ENCODE results near the gene ASIP. TPM values are rescaled to one million over a fixed set of nuclear protein-coding genes. Genes with fewer than 3 reads are reported as not detected.

Gene ASIP
- total and polyA plus RNA-seq, 2 of the 4 experiments (the other 2 are of a cell fraction), result not detected

GRCh38 chr20:34274694-34275093, 33.5 kb downstream of the ASIP start:
- POLR2A ChIA-PET (ENCODE audit: unreplicated experiment), result no interaction called here
- no peak overlapping the region for H2BK5ac ChIP-seq (ENCODE audit: low read depth, low read length, poor library complexity, severe bottlenecking)
- H3K56ac ChIP-seq (ENCODE audit: extremely low read depth, insufficient read depth, low read length), result no peak overlapping the region
- in situ Hi-C loops (cut with MboI; ENCODE audit: low sequenced_read_pairs), result loop anchor here (10.0 kb wide), 1 partner anchor 60 kb away; no protein-coding TSS in a partner anchor
- peaks cover 8% of the 10 kb centered on the region; the same call in 1 of the 2 replicates for H3K9me1 ChIP-seq (ENCODE audit: insufficient read depth, low read length)
- no peak overlapping the region for H2BK20ac ChIP-seq (ENCODE audit: low read depth, low read length)
- no peak overlapping the region for H3K14ac ChIP-seq (replicated peaks; ENCODE audit: low read depth, low read length)
- H4K8ac ChIP-seq (ENCODE audit: low read depth in 2 of 2, low read length in 2 of 2), result no peak overlapping the region
- no peak overlapping the region for H2BK15ac ChIP-seq (ENCODE audit: low read depth, low read length)
- H2AFZ ChIP-seq (replicated peaks; ENCODE audit: low read length, poor library complexity), result no peak overlapping the region
- BruUV-seq (replicated peaks), result no TSS peak
- H4K5ac ChIP-seq (ENCODE audit: low read depth, low read length), result no peak overlapping the region
- no CpG with 5 or more reads among the region's 7 CpGs for WGBS, 2 experiments (ENCODE audit: extremely low coverage in 2 of 2, insufficient read length in 1 of 2)
- H2AK9ac ChIP-seq (replicated peaks; ENCODE audit: low read depth, low read length, poor library complexity), result no peak overlapping the region
- no peak overlapping the region for H3K4ac ChIP-seq (ENCODE audit: low read depth, low read length)
- no peak overlapping the region for H3K27ac ChIP-seq (ENCODE audit: insufficient read depth, low read length)
- H3K9me3 ChIP-seq (ENCODE audit: control insufficient read depth, insufficient read depth, low read length), result no peaks in the 10 kb centered on the region
- H4K20me1 ChIP-seq (ENCODE audit: insufficient read depth, low read length), result no peaks in the 10 kb centered on the region
- DNase-seq, result no peak
- H3K4me2 ChIP-seq (ENCODE audit: low read depth, low read length), result no peak overlapping the region
- CTCF ChIA-PET, result no interaction called here
- H3K4me1 ChIP-seq (ENCODE audit: control insufficient read depth, insufficient read depth, low read length), result no peaks in the 10 kb centered on the region
- H3K18ac ChIP-seq (ENCODE audit: low read depth, low read length), result no peak overlapping the region
- no peak overlapping the region for H3K23ac ChIP-seq (ENCODE audit: low read depth, low read length)
- no peaks in the 10 kb centered on the region; a peak in 1 of 4 replicates for H3K79me1 ChIP-seq (ENCODE audit: low read depth in 1 of 2, low read length in 2 of 2)
- dilution Hi-C loops (cut with HindIII; ENCODE audit: low sequenced_read_pairs, unreplicated experiment), result no loop called here
- no peak for ATAC-seq (ENCODE audit: low read depth)
- no peak overlapping the region for H2AK5ac ChIP-seq (ENCODE audit: low read depth, low read length)
- no peak overlapping the region for H2BK120ac ChIP-seq (ENCODE audit: low read depth, low read length)
- H3K36me3 ChIP-seq (ENCODE audit: control insufficient read depth, insufficient read depth, low read length), result peaks cover 19% of the 10 kb centered on the region
- H4K91ac ChIP-seq (ENCODE audit: insufficient read depth, low read depth, low read length), result no peak overlapping the region
- no peak overlapping the region for H3K4me3 ChIP-seq (ENCODE audit: insufficient read depth, low read depth, low read length)
- H3K27me3 ChIP-seq (ENCODE audit: control insufficient read depth, insufficient read depth, low read length), result no peaks in the 10 kb centered on the region
- TF ChIP-seq CEBPB (IDR thresholded peaks at IDR 0.05; ENCODE audit: low read depth, low read length), result no peak
- no peak for TF ChIP-seq MAFK (IDR thresholded peaks at IDR 0.05; ENCODE audit: low read depth, low read length)
- no peak for TF ChIP-seq ELK1 (IDR thresholded peaks at IDR 0.05; ENCODE audit: borderline replicate concordance, low read depth, low read length)
- TF ChIP-seq CHD1 (IDR thresholded peaks at IDR 0.05; ENCODE audit: low read depth, low read length), result no peak
- no peak for TF ChIP-seq POLR2A (IDR thresholded peaks at IDR 0.05; ENCODE audit: low read depth, low read length)
- no peak for TF ChIP-seq USF2 (IDR thresholded peaks at IDR 0.05; ENCODE audit: low read depth, low read length)
- no peak for TF ChIP-seq BHLHE40 (IDR thresholded peaks at IDR 0.05; ENCODE audit: low read depth, low read length)
- no peak for TF ChIP-seq RAD21 (IDR thresholded peaks at IDR 0.05; ENCODE audit: low read length)
- no peak for TF ChIP-seq RFX5 (IDR thresholded peaks at IDR 0.05; ENCODE audit: low read depth, low read length)
- no peak for TF ChIP-seq RCOR1 (IDR thresholded peaks at IDR 0.05; ENCODE audit: insufficient replicate concordance, low read length)
- no peak for TF ChIP-seq MXI1 (IDR thresholded peaks at IDR 0.05; ENCODE audit: borderline replicate concordance, low read depth, low read length)
- no peak overlapping the region for H3K9ac ChIP-seq (ENCODE audit: low read depth, low read length)
- intact Hi-C loops (cut with micrococcal nuclease), result no loop called here
